Measurements from ENCODE around the gene CLMP.

CLMP gene

GRCh38 chr11:123052901-123053721 is 141.9 kb downstream of the CLMP start:
- Histone ChIP-seq H3K4me1 (ENCODE audit: insufficient read depth, low read length, severe bottlenecking) (peaks cover 5% of the 10 kb centered on the region), H3K27me3 (ENCODE audit: insufficient read depth, low read length) (no peaks in the 10 kb centered on the region), H3K4me3 (ENCODE audit: low read depth, low read length, poor library complexity, severe bottlenecking) (no peak overlapping the region), H4K20me1 (ENCODE audit: insufficient read depth, low read length) (no peaks in the 10 kb centered on the region), H3K79me2 (ENCODE audit: insufficient read depth, low read length) (no peaks in the 10 kb centered on the region), H3K9ac (ENCODE audit: low read length) (no peak overlapping the region), H3F3A (ENCODE audit: insufficient read depth, low read length) (peaks cover 24% of the 10 kb centered on the region; the same call in 1 of the 2 replicates), H3K4me2 (ENCODE audit: low read length) (no peak overlapping the region), H2AFZ (ENCODE audit: low read length) (no peak overlapping the region), H3K9me2 (ENCODE audit: low read depth, low read length) (no peaks in the 10 kb centered on the region), H3K36me3 (ENCODE audit: insufficient read depth, low read length) (peaks cover 43% of the 10 kb centered on the region), H3K27ac (ENCODE audit: low read depth, low read length, poor library complexity, severe bottlenecking) (no peak overlapping the region), H3K9me3 (ENCODE audit: low read length) (no peaks in the 10 kb centered on the region)
- TF ChIP-seq EZH2 (IDR thresholded peaks at IDR 0.05; ENCODE audit: borderline replicate concordance, low read length), result no peak
- no peak for TF ChIP-seq CTCF (IDR thresholded peaks at IDR 0.05; ENCODE audit: low read length)

- no peaks in the 10 kb centered on the region for H3K27me3 ChIP-seq (ENCODE audit: insufficient read depth, low read length)
- H3K9me2 ChIP-seq (ENCODE audit: low read depth, low read length), result no peaks in the 10 kb centered on the region
- TF ChIP-seq EZH2 (IDR thresholded peaks at IDR 0.05; ENCODE audit: borderline replicate concordance, low read length) (no peak), CTCF (IDR thresholded peaks at IDR 0.05; ENCODE audit: low read length) (no peak)
These were observed 143.4 kb downstream of the CLMP start for GRCh38 chr11:123051634-123052033.

GRCh38 chr11:123051146-123051545 is 143.9 kb downstream of the CLMP start:
- Histone ChIP-seq H3F3A (ENCODE audit: insufficient read depth, low read length) (peaks cover 14% of the 10 kb centered on the region; the same call in 1 of the 2 replicates), H3K9me2 (ENCODE audit: low read depth, low read length) (no peaks in the 10 kb centered on the region), H2AFZ (ENCODE audit: low read length) (no peak overlapping the region)

More at GRCh38 chr11:123051634-123052033, 143.4 kb downstream of the CLMP start:
- H3K36me3 ChIP-seq (ENCODE audit: insufficient read depth, low read length), result peaks cover 28% of the 10 kb centered on the region
- H3K27ac ChIP-seq (ENCODE audit: low read depth, low read length, poor library complexity, severe bottlenecking), result no peak overlapping the region
- peaks cover 16% of the 10 kb centered on the region; the same call in 1 of the 2 replicates for H3F3A ChIP-seq (ENCODE audit: insufficient read depth, low read length)
- no peak overlapping the region for H3K4me2 ChIP-seq (ENCODE audit: low read length)
- no peaks in the 10 kb centered on the region for H3K79me2 ChIP-seq (ENCODE audit: insufficient read depth, low read length)
- H4K20me1 ChIP-seq (ENCODE audit: insufficient read depth, low read length), result no peaks in the 10 kb centered on the region
- H3K4me1 ChIP-seq (ENCODE audit: insufficient read depth, low read length, severe bottlenecking), result no peaks in the 10 kb centered on the region
- H3K9me3 ChIP-seq (ENCODE audit: low read length), result no peaks in the 10 kb centered on the region
- no peak overlapping the region for H3K9ac ChIP-seq (ENCODE audit: low read length)
- no peak overlapping the region for H2AFZ ChIP-seq (ENCODE audit: low read length)
- no peak overlapping the region for H3K4me3 ChIP-seq (ENCODE audit: low read depth, low read length, poor library complexity, severe bottlenecking)

More at GRCh38 chr11:123051146-123051545, 143.9 kb downstream of the CLMP start:
- Histone ChIP-seq H3K4me3 (ENCODE audit: low read depth, low read length, poor library complexity, severe bottlenecking) (no peak overlapping the region), H3K4me1 (ENCODE audit: insufficient read depth, low read length, severe bottlenecking) (no peaks in the 10 kb centered on the region), H3K9ac (ENCODE audit: low read length) (no peak overlapping the region), H3K27me3 (ENCODE audit: insufficient read depth, low read length) (no peaks in the 10 kb centered on the region), H3K27ac (ENCODE audit: low read depth, low read length, poor library complexity, severe bottlenecking) (no peak overlapping the region), H3K36me3 (ENCODE audit: insufficient read depth, low read length) (peaks cover 23% of the 10 kb centered on the region), H3K79me2 (ENCODE audit: insufficient read depth, low read length) (no peaks in the 10 kb centered on the region), H3K4me2 (ENCODE audit: low read length) (no peak overlapping the region), H3K9me3 (ENCODE audit: low read length) (no peaks in the 10 kb centered on the region), H4K20me1 (ENCODE audit: insufficient read depth, low read length) (no peaks in the 10 kb centered on the region)
- TF ChIP-seq EZH2 (IDR thresholded peaks at IDR 0.05; ENCODE audit: borderline replicate concordance, low read length) (no peak), CTCF (IDR thresholded peaks at IDR 0.05; ENCODE audit: low read length) (no peak)
